GM12878 (cell line): ENCODE data around the gene DPP6. TPM values are rescaled to one million over a fixed set of nuclear protein-coding genes. Genes with fewer than 3 reads are reported as not detected.

Experiments used
- ATAC-seq: fragments of 200-7000 bp; cut with Tn5 transposase; 3 replicates; pipeline ENCODE4 v1.9.1; 2020; ENCODE audit warnings: mild to moderate bottlenecking, moderate library complexity
- BruUV-seq: library from RNA; stranded (reverse); fragments of 400-500 nt; replicated peaks from 2 replicates; lab custom pipeline; 2021; lab: Mats Ljungman, UMichigan
- CTCF ChIA-PET: fragments of 300-600 bp; sonication (Branson Sonifier 250); formaldehyde crosslinking; extraction: SDS; loops from one replicate; lab custom pipeline; 2021; ENCODE audit warnings: inconsistent platforms; lab: Yijun Ruan, JAX
- POLR2A ChIA-PET: fragments of 350-600 bp; formaldehyde crosslinking; extraction: SDS; loops from one replicate; lab custom pipeline; 2021; ENCODE audit warnings: inconsistent platforms; lab: Charles Lee
- RAD21 ChIA-PET: fragments of 300-600 bp; sonication (Branson Sonifier 250); formaldehyde crosslinking; loops from one replicate; lab custom pipeline; 2023; ENCODE audit warnings: antibody characterized with exemption; ENCODE audit not compliant: unreplicated experiment; lab: Charles Lee
- SMC1A ChIA-PET: fragments of 300-600 bp; sonication (Branson Sonifier 250); formaldehyde crosslinking; loops from one replicate; lab custom pipeline; 2023; ENCODE audit not compliant: unreplicated experiment, uncharacterized antibody; lab: Charles Lee
- DNase-seq: peaks from one replicate; pipeline ENCODE4 v3.0.0-alpha.2; 2011; ENCODE audit warnings: low read depth, low spot score
- FAIRE-seq: peaks from 3 replicates; lab custom pipeline; 2011; peaks lifted over from hg19 to GRCh38; lab: Jason Lieb, UNC
- H2AFZ ChIP-seq: 2 replicates; pipeline ENCODE4 v1.6.0; 2011; ENCODE audit warnings: low read depth, low read length, control low read depth; ENCODE audit not compliant: control insufficient read depth
- H3K27ac ChIP-seq: 2 replicates; pipeline ENCODE4 v1.5.1; 2011; ENCODE audit warnings: control low read depth; ENCODE audit not compliant: control insufficient read depth, insufficient read depth
- H3K27me3 ChIP-seq, 2 experiments: replicated peaks in 1 of 2; 2 replicates each; pipeline versions ENCODE4 v1.6.0 to v1.6.1; 2011; ENCODE audit warnings: low read length in 1 of 2; ENCODE audit not compliant: control insufficient read depth in 2 of 2, insufficient read depth in 2 of 2
- H3K36me3 ChIP-seq, 2 experiments: 2 replicates each; pipeline ENCODE4 v1.5.1; 2011; ENCODE audit warnings: low read length in 1 of 2; ENCODE audit not compliant: control insufficient read depth in 2 of 2, insufficient read depth in 2 of 2
- H3K4me1 ChIP-seq: 2 replicates; pipeline ENCODE4 v1.6.1; 2011; ENCODE audit warnings: mild to moderate bottlenecking, low read length, moderate library complexity, mixed read lengths; ENCODE audit not compliant: control insufficient read depth, insufficient read depth
- H3K4me2 ChIP-seq: 2 replicates; pipeline ENCODE4 v1.6.0; 2011; ENCODE audit warnings: control low read depth; ENCODE audit not compliant: control insufficient read depth, insufficient read depth
- H3K4me3 ChIP-seq: fragments of 200-600 bp; sonication (generic); 2 replicates; pipeline ENCODE4 v1.5.1; 2016
- H3K79me2 ChIP-seq: 2 replicates; pipeline ENCODE4 v1.6.0; 2011; ENCODE audit warnings: low read length; ENCODE audit not compliant: control insufficient read depth, insufficient read depth
- H3K9ac ChIP-seq: 2 replicates; pipeline ENCODE4 v1.8.0; 2011; ENCODE audit warnings: low read length, control low read depth, mixed read lengths; ENCODE audit not compliant: control insufficient read depth, insufficient read depth
- H3K9me3 ChIP-seq: replicated peaks from 3 replicates; pipeline ENCODE4 v1.5.1; 2011; ENCODE audit warnings: mild to moderate bottlenecking, low read length; ENCODE audit not compliant: control insufficient read depth, insufficient read depth
- H4K20me1 ChIP-seq: 2 replicates; pipeline ENCODE4 v1.6.0; 2011; ENCODE audit not compliant: control insufficient read depth, insufficient read depth
- CBX3 ChIP-seq: fragments of 200-600 bp; sonication (generic); IDR thresholded peaks from 2 replicates; pipeline ENCODE4 v1.6.1; 2016; ENCODE audit warnings: low read depth, borderline replicate concordance
- CREB1 ChIP-seq: IDR thresholded peaks from 2 replicates; pipeline ENCODE4 v1.6.1; 2012; ENCODE audit warnings: low read depth, mild to moderate bottlenecking, inconsistent platforms
- CREM ChIP-seq: IDR thresholded peaks from 2 replicates; pipeline ENCODE4 v1.6.1; 2014; ENCODE audit warnings: antibody characterized with exemption, low read depth
- E4F1 ChIP-seq: fragments of 450-650 bp; IDR thresholded peaks from 2 replicates; pipeline ENCODE4 v1.6.1; 2018; ENCODE audit warnings: borderline replicate concordance, mild to moderate bottlenecking; ENCODE audit not compliant: partially characterized antibody
- EED ChIP-seq: sonication (generic); IDR thresholded peaks from 2 replicates; pipeline ENCODE4 v1.6.1; 2016; ENCODE audit warnings: antibody characterized with exemption, low read depth
- IKZF1 ChIP-seq: fragments of 450-650 bp; conservative IDR thresholded peaks from 2 replicates; pipeline ENCODE4 v1.6.1; 2017; ENCODE audit warnings: antibody characterized with exemption, mild to moderate bottlenecking
- MLLT1 ChIP-seq: fragments of 450-650 bp; IDR thresholded peaks from 2 replicates; pipeline ENCODE4 v1.6.1; 2016; ENCODE audit warnings: mild to moderate bottlenecking
- NFYB ChIP-seq: IDR thresholded peaks from 2 replicates; pipeline ENCODE4 v1.6.1; 2011; ENCODE audit warnings: low read depth, mild to moderate bottlenecking, low read length, improper control_type of control experiment, moderate library complexity; ENCODE audit not compliant: insufficient read depth
- POLR2A ChIP-seq: IDR thresholded peaks from 2 replicates; pipeline ENCODE4 v1.6.1; 2011; ENCODE audit warnings: low read depth, mild to moderate bottlenecking, low read length
- SMC3 ChIP-seq: IDR thresholded peaks from 2 replicates; pipeline ENCODE4 v1.6.1; 2011; ENCODE audit warnings: low read length, improper control_type of control experiment, borderline replicate concordance
- SP1 ChIP-seq: IDR thresholded peaks from one replicate; pipeline ENCODE4 v1.6.1; 2011; ENCODE audit warnings: low read depth, low read length
- SREBF2 ChIP-seq: IDR thresholded peaks from 2 replicates; pipeline ENCODE4 v1.6.1; 2012; ENCODE audit warnings: mild to moderate bottlenecking, low read length
- STAT1 ChIP-seq: fragments of 450-650 bp; conservative IDR thresholded peaks from 2 replicates; pipeline ENCODE4 v1.6.1; 2014; ENCODE audit warnings: antibody characterized with exemption, mild to moderate bottlenecking
- USF1 ChIP-seq: IDR thresholded peaks from 2 replicates; pipeline ENCODE4 v1.6.1; 2011; ENCODE audit warnings: borderline replicate concordance, low read depth, mild to moderate bottlenecking, moderate library complexity, mixed read lengths, low read length; ENCODE audit not compliant: insufficient read depth; ENCODE audit errors: extremely low read length
- ZNF687 ChIP-seq: fragments of 450-650 bp; IDR thresholded peaks from 2 replicates; pipeline ENCODE4 v1.6.1; 2017; ENCODE audit warnings: mild to moderate bottlenecking, moderate library complexity
- WGBS: methylation state at CpG from one replicate; pipeline ENCODE4 v1.1.6; 2016; ENCODE audit warnings: low lambda C conversion rate; ENCODE audit not compliant: insufficient replicate concordance, insufficient coverage; ENCODE audit errors: missing lambda C conversion rate; 5-methylcytosine and 5-hydroxymethylcytosine counted together
- in situ Hi-C: fragments of 300-500 bp; cut with MboI; formaldehyde crosslinking; loops from 9 replicates; pipeline ENCODE4 v1.14.3; 2018; ENCODE audit warnings: mixed read lengths
- intact Hi-C: fragments of 100-400 bp; cut with micrococcal nuclease; formaldehyde crosslinking; loops from one replicate; pipeline ENCODE4 v1.14.2; 2022; ENCODE audit not compliant: unreplicated experiment
- polyA plus RNA-seq, 11 experiments: library from polyadenylated mRNA; depleted of rRNA in 4 of 11; unstranded in 6 of 11; stranded (reverse) in 5 of 11; fragments of >200 nt; fragmentation: Nextera tagmentation in 4 of 11; fragmentation: Illumina TruSeq in 1 of 11; extraction: Ambion mirVana in 4 of 11; extraction: Trizol in 1 of 11; gene quantifications; 1 replicate in 1 of 11; 2 replicates in 10 of 11; pipeline versions ENCODE4 v1.2.1 to v1.2.3, GENCODE V29; 2011 to 2016; ENCODE audit warnings: inconsistent platforms in 2 of 11, missing spikeins in 2 of 11, low read depth in 1 of 11
- total RNA-seq, 4 experiments: library from RNA; depleted of rRNA in 3 of 4; stranded (reverse); fragments of >200 nt in 3 of 4; fragmentation: Illumina TruSeq in 1 of 4; extraction: Trizol in 1 of 4; gene quantifications; 2 replicates each; pipeline versions ENCODE4 v1.2.1 to v1.2.3, GENCODE V29; 2013 to 2021

DPP6 gene
- total and polyA plus RNA-seq, 10 of the 15 experiments (the other 5 are each of a cell fraction or from before 2014, with no cell fraction given), result not detected

DNA sequence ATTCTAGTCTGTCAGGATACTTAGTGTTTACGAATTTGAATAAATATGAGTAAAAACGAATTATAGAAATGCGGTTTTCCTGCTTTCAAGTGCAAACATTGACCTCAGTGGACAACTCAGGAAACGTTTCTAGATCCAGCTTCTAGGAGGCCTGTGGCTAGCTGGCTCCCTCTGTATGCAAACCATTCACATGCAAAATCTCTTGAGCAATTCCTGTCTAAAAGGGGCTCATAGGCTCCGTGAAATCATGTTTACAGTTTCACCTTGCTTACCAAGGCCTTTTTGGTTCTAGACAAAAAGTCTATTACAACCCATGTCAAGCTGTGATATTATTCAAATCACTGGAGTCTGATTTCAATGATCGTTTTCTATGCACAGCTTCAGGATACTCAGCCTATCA is 364.5 kb downstream of the DPP6 start:
- Histone ChIP-seq H3K4me1 (no peaks in the 10 kb centered on the region), H3K36me3 (no peaks in the 10 kb centered on the region), H3K27ac (no peak overlapping the region), H3K27me3 (no peaks in the 10 kb centered on the region), H3K9ac (no peak overlapping the region), H3K79me2 (no peaks in the 10 kb centered on the region), H4K20me1 (no peaks in the 10 kb centered on the region), H3K9me3 (no peaks in the 10 kb centered on the region), H3K4me2 (no peak overlapping the region), H3K4me3 (no peak overlapping the region), H2AFZ (no peak overlapping the region)
- BruUV-seq, result no TSS peak
- POLR2A ChIA-PET, result no interaction called here
- CTCF ChIA-PET, result no interaction called here
- SMC1A ChIA-PET, result no interaction called here
- RAD21 ChIA-PET, result no interaction called here
- no peak for FAIRE-seq
- DNase-seq, result no peak
- WGBS, result 5% methylated on average over 6 of the region's 6 CpGs
- no peak for ATAC-seq
- in situ Hi-C loops (no loop called here), intact Hi-C loops (no loop called here)
- TF ChIP-seq USF1 (no peak), ZNF687 (no peak), SREBF2 (no peak), STAT1 (no peak), POLR2A (no peak), CREM (no peak), MLLT1 (no peak), CREB1 (no peak), IKZF1 (no peak), CBX3 (no peak), NFYB (no peak), E4F1 (no peak), SP1 (no peak), SMC3 (no peak), EED (no peak)
